MM.1S (cell line): ENCODE measurements around the gene SETD2.

Experiments
- CTCF ChIP-seq: fragments of 300-600 bp; sonication (generic); IDR thresholded peaks from 2 replicates; pipeline ENCODE4 v1.5.1; 2016; ENCODE audit warnings: antibody characterized with exemption, low read length, mixed read lengths
- EZH2 ChIP-seq: fragments of 300-600 bp; sonication (generic); optimal IDR thresholded peaks from 2 replicates; pipeline ENCODE3; 2017; ENCODE audit warnings: low read depth, mild to moderate bottlenecking, antibody characterized with exemption, low read length, mixed read lengths
- EZH2phosphoT487 ChIP-seq: fragments of 300-600 bp; sonication (generic); IDR thresholded peaks from 2 replicates; pipeline ENCODE4 v1.6.1; 2018; ENCODE audit warnings: antibody characterized with exemption, low read length

- TF ChIP-seq CTCF (no peak), EZH2 (no peak), EZH2phosphoT487 (no peak)
Observed at GRCh38 chr3:47004369-47005211, 159.3 kb downstream of the SETD2 start.
